Measurements from ENCODE around the gene ROBO4.

ROBO4 gene

GRCh38 chr11:124922831-124923230 is 25.2 kb upstream of the ROBO4 start:
- no peak for ATAC-seq
- TF ChIP-seq ISL1 (CRISPR knock-in tag; IDR thresholded peaks at IDR 0.05), result no peak
- TF ChIP-seq RARB (CRISPR knock-in tag; IDR thresholded peaks at IDR 0.05), result no peak
- no peak for TF ChIP-seq ZFP3 (CRISPR knock-in tag; IDR thresholded peaks at IDR 0.05)
- no peak for TF ChIP-seq BACH2 (CRISPR knock-in tag; IDR thresholded peaks at IDR 0.05; ENCODE audit: borderline replicate concordance)
- no peak for TF ChIP-seq ZNF70 (CRISPR knock-in tag; IDR thresholded peaks at IDR 0.05)
- no peak for TF ChIP-seq OSR1 (CRISPR knock-in tag; IDR thresholded peaks at IDR 0.05)
- TF ChIP-seq ARNTL (CRISPR knock-in tag; IDR thresholded peaks at IDR 0.05; ENCODE audit: borderline replicate concordance, low read depth), result no peak
- no peak for TF ChIP-seq ZNF565 (CRISPR knock-in tag; conservative IDR thresholded peaks at IDR 0.05; ENCODE audit: low read depth)
- TF ChIP-seq ESRRG (CRISPR knock-in tag; IDR thresholded peaks at IDR 0.05), result no peak
- TF ChIP-seq TCF4 (CRISPR knock-in tag; IDR thresholded peaks at IDR 0.05; ENCODE audit: borderline replicate concordance), result no peak
- TF ChIP-seq PPARA (CRISPR knock-in tag; IDR thresholded peaks at IDR 0.05; ENCODE audit: borderline replicate concordance), result no peak
- no peak for TF ChIP-seq CSDC2 (CRISPR knock-in tag; IDR thresholded peaks at IDR 0.05)
- no peak for TF ChIP-seq GLIS3 (CRISPR knock-in tag; IDR thresholded peaks at IDR 0.05)
- no peak for TF ChIP-seq ZC3H10 (CRISPR knock-in tag; IDR thresholded peaks at IDR 0.05)
- no peak for TF ChIP-seq TOX (CRISPR knock-in tag; IDR thresholded peaks at IDR 0.05; ENCODE audit: borderline replicate concordance)
- no peak for TF ChIP-seq ZNF8 (CRISPR knock-in tag; IDR thresholded peaks at IDR 0.05)
- TF ChIP-seq SNAI2 (CRISPR knock-in tag; IDR thresholded peaks at IDR 0.05), result no peak

- ATAC-seq, result peak; percentile 79
- TF ChIP-seq ZFP3 (CRISPR knock-in tag; IDR thresholded peaks at IDR 0.05) (0 out of 2 replicates have a peak, but pooled peaks have one; percentile 24), ESRRG (CRISPR knock-in tag; IDR thresholded peaks at IDR 0.05) (no peak)
Measured at GRCh38 chr11:124920870-124921609, 23.4 kb upstream of the ROBO4 start.

- TF ChIP-seq, protein P1, sequence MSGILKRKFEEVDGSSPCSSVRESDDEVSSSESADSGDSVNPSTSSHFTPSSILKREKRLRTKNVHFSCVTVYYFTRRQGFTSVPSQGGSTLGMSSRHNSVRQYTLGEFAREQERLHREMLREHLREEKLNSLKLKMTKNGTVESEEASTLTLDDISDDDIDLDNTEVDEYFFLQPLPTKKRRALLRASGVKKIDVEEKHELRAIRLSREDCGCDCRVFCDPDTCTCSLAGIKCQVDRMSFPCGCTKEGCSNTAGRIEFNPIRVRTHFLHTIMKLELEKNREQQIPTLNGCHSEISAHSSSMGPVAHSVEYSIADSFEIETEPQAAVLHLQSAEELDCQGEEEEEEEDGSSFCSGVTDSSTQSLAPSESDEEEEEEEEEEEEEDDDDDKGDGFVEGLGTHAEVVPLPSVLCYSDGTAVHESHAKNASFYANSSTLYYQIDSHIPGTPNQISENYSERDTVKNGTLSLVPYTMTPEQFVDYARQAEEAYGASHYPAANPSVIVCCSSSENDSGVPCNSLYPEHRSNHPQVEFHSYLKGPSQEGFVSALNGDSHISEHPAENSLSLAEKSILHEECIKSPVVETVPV (CRISPR knock-in tag; IDR thresholded peaks at IDR 0.05), result no peak
- TF ChIP-seq ISL1 (CRISPR knock-in tag; IDR thresholded peaks at IDR 0.05), result no peak
- TF ChIP-seq ESRRG (CRISPR knock-in tag; IDR thresholded peaks at IDR 0.05), result no peak
- no peak for TF ChIP-seq CSDC2 (CRISPR knock-in tag; IDR thresholded peaks at IDR 0.05)
- TF ChIP-seq, protein P2, sequence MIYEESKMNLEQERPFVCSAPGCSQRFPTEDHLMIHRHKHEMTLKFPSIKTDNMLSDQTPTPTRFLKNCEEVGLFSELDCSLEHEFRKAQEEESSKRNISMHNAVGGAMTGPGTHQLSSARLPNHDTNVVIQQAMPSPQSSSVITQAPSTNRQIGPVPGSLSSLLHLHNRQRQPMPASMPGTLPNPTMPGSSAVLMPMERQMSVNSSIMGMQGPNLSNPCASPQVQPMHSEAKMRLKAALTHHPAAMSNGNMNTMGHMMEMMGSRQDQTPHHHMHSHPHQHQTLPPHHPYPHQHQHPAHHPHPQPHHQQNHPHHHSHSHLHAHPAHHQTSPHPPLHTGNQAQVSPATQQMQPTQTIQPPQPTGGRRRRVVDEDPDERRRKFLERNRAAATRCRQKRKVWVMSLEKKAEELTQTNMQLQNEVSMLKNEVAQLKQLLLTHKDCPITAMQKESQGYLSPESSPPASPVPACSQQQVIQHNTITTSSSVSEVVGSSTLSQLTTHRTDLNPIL (CRISPR knock-in tag; IDR thresholded peaks at IDR 0.05; ENCODE audit: low read depth), result no peak
- no peak for TF ChIP-seq GLIS3 (CRISPR knock-in tag; IDR thresholded peaks at IDR 0.05)
- no peak for TF ChIP-seq SNAI2 (CRISPR knock-in tag; IDR thresholded peaks at IDR 0.05)
- TF ChIP-seq ZNF70 (CRISPR knock-in tag; IDR thresholded peaks at IDR 0.05), result no peak
- TF ChIP-seq PATZ1 (CRISPR knock-in tag; IDR thresholded peaks at IDR 0.05; ENCODE audit: borderline replicate concordance), result no peak
- TF ChIP-seq ZNF565 (CRISPR knock-in tag; conservative IDR thresholded peaks at IDR 0.05; ENCODE audit: low read depth), result no peak
- no peak for TF ChIP-seq ZFP30 (CRISPR knock-in tag; IDR thresholded peaks at IDR 0.05)
- TF ChIP-seq, protein P3, sequence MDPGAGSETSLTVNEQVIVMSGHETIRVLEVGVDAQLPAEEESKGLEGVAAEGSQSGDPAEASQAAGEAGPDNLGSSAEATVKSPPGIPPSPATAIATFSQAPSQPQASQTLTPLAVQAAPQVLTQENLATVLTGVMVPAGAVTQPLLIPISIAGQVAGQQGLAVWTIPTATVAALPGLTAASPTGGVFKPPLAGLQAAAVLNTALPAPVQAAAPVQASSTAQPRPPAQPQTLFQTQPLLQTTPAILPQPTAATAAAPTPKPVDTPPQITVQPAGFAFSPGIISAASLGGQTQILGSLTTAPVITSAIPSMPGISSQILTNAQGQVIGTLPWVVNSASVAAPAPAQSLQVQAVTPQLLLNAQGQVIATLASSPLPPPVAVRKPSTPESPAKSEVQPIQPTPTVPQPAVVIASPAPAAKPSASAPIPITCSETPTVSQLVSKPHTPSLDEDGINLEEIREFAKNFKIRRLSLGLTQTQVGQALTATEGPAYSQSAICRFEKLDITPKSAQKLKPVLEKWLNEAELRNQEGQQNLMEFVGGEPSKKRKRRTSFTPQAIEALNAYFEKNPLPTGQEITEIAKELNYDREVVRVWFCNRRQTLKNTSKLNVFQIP (CRISPR knock-in tag; IDR thresholded peaks at IDR 0.05; ENCODE audit: borderline replicate concordance, low read depth), result no peak
- no peak for TF ChIP-seq TCF4 (CRISPR knock-in tag; IDR thresholded peaks at IDR 0.05; ENCODE audit: borderline replicate concordance)
- no peak for ATAC-seq
Measured at GRCh38 chr11:124920356-124920755, 22.7 kb upstream of the ROBO4 start.

DNA sequence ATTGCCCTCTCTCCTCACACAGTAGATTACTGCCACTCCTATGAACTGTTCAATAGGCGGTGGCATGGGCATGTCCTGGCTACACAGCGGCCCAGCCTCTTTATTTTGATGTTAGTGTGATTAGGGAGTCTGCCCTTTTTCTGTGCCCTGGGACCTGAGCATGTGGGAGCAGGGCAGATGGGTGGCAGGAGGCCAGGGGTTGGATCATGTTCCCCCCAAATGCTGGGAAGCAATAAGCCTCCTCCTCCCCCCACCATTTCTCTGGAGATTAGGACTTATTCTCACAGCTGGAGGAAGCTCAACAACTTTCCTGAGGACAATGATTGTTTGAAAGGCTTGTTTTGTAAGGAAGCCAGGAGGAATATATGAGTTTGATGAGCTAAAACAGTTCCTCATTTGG is 22.2 kb upstream of the ROBO4 start:
- ATAC-seq, result no peak
- no peak for TF ChIP-seq TOX (CRISPR knock-in tag; IDR thresholded peaks at IDR 0.05; ENCODE audit: borderline replicate concordance)
- no peak for TF ChIP-seq SNAI2 (CRISPR knock-in tag; IDR thresholded peaks at IDR 0.05)
- TF ChIP-seq, protein P1 (CRISPR knock-in tag; IDR thresholded peaks at IDR 0.05), result no peak
- TF ChIP-seq ZNF8 (CRISPR knock-in tag; IDR thresholded peaks at IDR 0.05), result no peak
- no peak for TF ChIP-seq CSDC2 (CRISPR knock-in tag; IDR thresholded peaks at IDR 0.05)
- TF ChIP-seq ISL1 (CRISPR knock-in tag; IDR thresholded peaks at IDR 0.05), result no peak
- TF ChIP-seq ESRRG (CRISPR knock-in tag; IDR thresholded peaks at IDR 0.05), result no peak
- TF ChIP-seq TCF4 (CRISPR knock-in tag; IDR thresholded peaks at IDR 0.05; ENCODE audit: borderline replicate concordance), result no peak
- no peak for TF ChIP-seq ZNF565 (CRISPR knock-in tag; conservative IDR thresholded peaks at IDR 0.05; ENCODE audit: low read depth)
- TF ChIP-seq, protein P3 (CRISPR knock-in tag; IDR thresholded peaks at IDR 0.05; ENCODE audit: borderline replicate concordance, low read depth), result no peak
- TF ChIP-seq, protein P2 (CRISPR knock-in tag; IDR thresholded peaks at IDR 0.05; ENCODE audit: low read depth), result no peak
- no peak for TF ChIP-seq OSR1 (CRISPR knock-in tag; IDR thresholded peaks at IDR 0.05)
- no peak for TF ChIP-seq ZFP3 (CRISPR knock-in tag; IDR thresholded peaks at IDR 0.05)
- TF ChIP-seq ZC3H10 (CRISPR knock-in tag; IDR thresholded peaks at IDR 0.05), result no peak
- no peak for TF ChIP-seq GLIS3 (CRISPR knock-in tag; IDR thresholded peaks at IDR 0.05)
- TF ChIP-seq ARNTL (CRISPR knock-in tag; IDR thresholded peaks at IDR 0.05; ENCODE audit: borderline replicate concordance, low read depth), result no peak
- TF ChIP-seq PPARA (CRISPR knock-in tag; IDR thresholded peaks at IDR 0.05; ENCODE audit: borderline replicate concordance), result no peak

Measured in SK-N-SH treated with all-trans-retinoic acid at 6 μM for 48 hours (cell line).